Neural crest cell (in vitro differentiated cells): Measurements from ENCODE around the gene NHSL1. TPM values are rescaled to one million over a fixed set of nuclear protein-coding genes. Genes with fewer than 3 reads are reported as not detected.

Source experiments
- DNase-seq: peaks from one replicate; pipeline ENCODE4 v3.0.0; 2021; ENCODE audit warnings: low read depth, mixed read lengths, low spot score
- H3K27ac Mint-ChIP-seq: one replicate; pipeline ENCODE4 v1.8.0; 2021; ENCODE audit warnings: mild to moderate bottlenecking, mixed read lengths; ENCODE audit not compliant: unreplicated experiment
- H3K27me3 Mint-ChIP-seq: 2 replicates; pipeline ENCODE4 v1.8.0; 2021; ENCODE audit warnings: low read depth, mild to moderate bottlenecking, mixed read lengths
- H3K36me3 Mint-ChIP-seq: 2 replicates; pipeline ENCODE4 v1.8.0; 2021; ENCODE audit warnings: low read depth, mild to moderate bottlenecking, mixed read lengths
- H3K4me1 Mint-ChIP-seq: 2 replicates; pipeline ENCODE4 v1.8.0; 2021; ENCODE audit warnings: mixed read lengths
- H3K4me3 Mint-ChIP-seq: one replicate; pipeline ENCODE4 v1.8.0; 2021; ENCODE audit warnings: mild to moderate bottlenecking, mixed read lengths
- H3K9me3 Mint-ChIP-seq: 2 replicates; pipeline ENCODE4 v1.8.0; 2021; ENCODE audit warnings: mixed read lengths
- total RNA-seq: library from RNA; stranded (reverse); gene quantifications from 2 replicates; pipeline ENCODE4 v1.2.1, GENCODE V29; 2021
- TF ChIP-seq, protein P1 (sequence below): fragments of 200-600 bp; sonication (generic); conservative IDR thresholded peaks from 2 replicates; pipeline ENCODE4 v1.5.0; 2021; ENCODE audit warnings: antibody characterized with exemption, mild to moderate bottlenecking

NHSL1 gene
- total RNA-seq, 1 donor from 2014 or later = 54.7 TPM

DNA sequence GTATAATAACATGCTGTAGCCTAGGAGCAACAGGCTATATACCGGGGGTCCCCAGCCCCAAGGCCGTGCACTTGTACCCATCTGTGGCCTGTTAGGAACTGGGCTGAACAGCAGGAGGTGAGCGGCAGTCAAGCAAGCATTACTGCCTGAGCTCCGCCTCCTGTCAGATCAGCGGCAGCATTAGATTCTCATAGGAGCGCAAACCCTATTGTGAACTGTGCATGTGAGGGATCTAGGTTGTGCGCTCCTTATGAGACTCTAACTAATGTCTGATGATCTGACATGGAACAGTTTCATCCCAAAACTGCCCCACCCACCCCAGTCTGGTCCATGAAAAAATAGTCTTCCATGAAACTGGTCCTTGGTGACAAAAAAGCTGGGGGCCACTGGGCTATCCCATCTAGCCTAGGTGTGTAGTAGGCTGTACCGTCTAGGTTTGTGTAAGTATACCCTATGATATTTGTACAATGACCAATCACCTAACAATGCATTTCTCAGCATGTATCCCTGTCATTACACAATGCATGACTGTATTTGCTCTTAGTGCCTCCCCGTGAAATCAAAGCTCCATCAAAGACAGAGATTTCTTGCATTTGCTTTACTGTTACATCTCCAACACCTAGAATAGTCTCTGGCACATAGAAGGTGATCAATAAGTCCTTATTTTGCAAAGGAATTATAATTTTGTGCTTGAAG is 30.8 kb downstream of the NHSL1 start:
- Mint-ChIP-seq H3K27ac (no peak overlapping the region), H3K4me1 (peaks cover 6% of the 10 kb centered on the region), H3K27me3 (no peaks in the 10 kb centered on the region), H3K4me3 (no peak overlapping the region), H3K9me3 (no peaks in the 10 kb centered on the region), H3K36me3 (peaks cover 15% of the 10 kb centered on the region)
- no peak for DNase-seq
- TF ChIP-seq, protein P1, sequence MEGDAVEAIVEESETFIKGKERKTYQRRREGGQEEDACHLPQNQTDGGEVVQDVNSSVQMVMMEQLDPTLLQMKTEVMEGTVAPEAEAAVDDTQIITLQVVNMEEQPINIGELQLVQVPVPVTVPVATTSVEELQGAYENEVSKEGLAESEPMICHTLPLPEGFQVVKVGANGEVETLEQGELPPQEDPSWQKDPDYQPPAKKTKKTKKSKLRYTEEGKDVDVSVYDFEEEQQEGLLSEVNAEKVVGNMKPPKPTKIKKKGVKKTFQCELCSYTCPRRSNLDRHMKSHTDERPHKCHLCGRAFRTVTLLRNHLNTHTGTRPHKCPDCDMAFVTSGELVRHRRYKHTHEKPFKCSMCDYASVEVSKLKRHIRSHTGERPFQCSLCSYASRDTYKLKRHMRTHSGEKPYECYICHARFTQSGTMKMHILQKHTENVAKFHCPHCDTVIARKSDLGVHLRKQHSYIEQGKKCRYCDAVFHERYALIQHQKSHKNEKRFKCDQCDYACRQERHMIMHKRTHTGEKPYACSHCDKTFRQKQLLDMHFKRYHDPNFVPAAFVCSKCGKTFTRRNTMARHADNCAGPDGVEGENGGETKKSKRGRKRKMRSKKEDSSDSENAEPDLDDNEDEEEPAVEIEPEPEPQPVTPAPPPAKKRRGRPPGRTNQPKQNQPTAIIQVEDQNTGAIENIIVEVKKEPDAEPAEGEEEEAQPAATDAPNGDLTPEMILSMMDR = no peak

DNA sequence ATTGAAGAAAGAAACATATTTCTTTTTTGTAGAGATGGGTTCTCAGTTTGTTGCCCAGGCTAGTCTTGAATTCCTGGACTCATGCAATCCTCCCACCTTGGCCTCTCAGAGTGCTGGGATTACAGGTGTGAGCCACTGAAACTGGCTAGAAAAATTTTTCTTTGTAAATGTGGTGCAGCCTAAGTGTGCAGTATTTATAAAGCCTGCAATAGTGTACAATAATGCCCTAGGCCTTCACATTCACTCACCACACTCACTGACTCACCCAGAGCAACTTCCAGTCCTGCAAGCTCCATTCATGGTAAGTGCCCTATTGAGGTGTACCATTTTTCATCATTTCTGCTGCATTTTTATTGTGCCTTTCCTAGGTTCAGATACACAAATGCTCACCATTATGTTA is 31.4 kb downstream of the NHSL1 start:
- Mint-ChIP-seq H3K4me3 (no peak overlapping the region), H3K9me3 (no peaks in the 10 kb centered on the region), H3K4me1 (peaks cover 6% of the 10 kb centered on the region), H3K27me3 (no peaks in the 10 kb centered on the region), H3K36me3 (peaks cover 19% of the 10 kb centered on the region), H3K27ac (no peak overlapping the region)
- DNase-seq = no peak
- TF ChIP-seq, protein P1 = no peak

DNA sequence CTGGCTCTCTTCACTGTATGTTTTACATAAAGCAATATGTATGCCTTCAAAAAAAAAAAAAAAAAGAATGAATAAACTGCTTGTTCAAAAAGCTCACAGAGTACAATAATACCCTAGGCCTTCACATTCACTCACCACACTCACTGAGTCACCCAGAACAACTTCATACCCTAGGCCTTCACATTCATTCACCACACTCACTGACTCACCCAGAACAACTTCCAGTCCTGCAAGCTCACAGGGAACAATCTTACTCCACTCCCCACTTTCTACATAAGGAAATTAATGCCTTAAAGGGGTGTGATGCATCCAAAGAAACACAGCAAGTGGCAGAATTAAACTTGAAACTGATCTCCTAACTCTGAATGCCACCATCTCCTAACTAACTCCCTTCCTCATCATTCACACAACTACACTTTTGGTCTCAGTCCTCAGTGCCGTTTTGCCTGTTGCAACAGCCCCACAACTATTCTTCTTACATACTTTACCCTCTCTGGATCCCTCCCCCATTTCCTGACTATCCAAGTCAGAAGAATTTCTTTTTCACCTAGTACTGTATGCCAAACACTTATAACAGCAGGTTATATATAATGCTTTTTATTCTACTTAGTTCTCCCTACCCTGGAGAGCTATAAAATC is 34.2 kb downstream of the NHSL1 start:
- Mint-ChIP-seq H3K36me3 (peaks cover 41% of the 10 kb centered on the region), H3K27me3 (no peaks in the 10 kb centered on the region), H3K9me3 (no peaks in the 10 kb centered on the region), H3K4me3 (no peak overlapping the region), H3K27ac (peak overlapping the region; percentile 39), H3K4me1 (peaks cover 6% of the 10 kb centered on the region)
- TF ChIP-seq, protein P1 = no peak
- DNase-seq = no peak

DNA sequence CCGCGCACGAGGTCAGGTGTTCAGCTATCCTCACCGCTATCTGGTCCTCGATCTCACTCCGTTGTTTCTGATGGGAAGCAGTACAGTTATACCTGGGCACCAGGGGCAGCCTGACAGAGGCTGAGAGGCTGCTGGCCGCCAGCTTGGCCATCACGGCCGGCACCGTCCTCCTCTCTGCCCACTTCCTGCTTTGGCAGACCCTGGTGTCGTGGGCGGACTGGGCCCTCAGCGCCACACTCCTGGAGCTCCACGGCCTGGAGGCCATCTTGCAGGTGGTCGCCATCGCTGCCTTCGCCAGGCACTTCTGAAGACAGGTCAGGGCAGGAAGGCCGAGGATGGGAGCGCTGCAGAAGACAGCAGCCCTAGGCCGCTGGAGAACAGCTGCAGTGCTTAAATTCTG is 35.2 kb downstream of the NHSL1 start:
- Mint-ChIP-seq H3K36me3 (peaks cover 41% of the 10 kb centered on the region), H3K4me3 (no peak overlapping the region), H3K9me3 (no peaks in the 10 kb centered on the region), H3K4me1 (peaks cover 6% of the 10 kb centered on the region), H3K27ac (no peak overlapping the region), H3K27me3 (no peaks in the 10 kb centered on the region)
- TF ChIP-seq, protein P1 = no peak
- DNase-seq = no peak

DNA sequence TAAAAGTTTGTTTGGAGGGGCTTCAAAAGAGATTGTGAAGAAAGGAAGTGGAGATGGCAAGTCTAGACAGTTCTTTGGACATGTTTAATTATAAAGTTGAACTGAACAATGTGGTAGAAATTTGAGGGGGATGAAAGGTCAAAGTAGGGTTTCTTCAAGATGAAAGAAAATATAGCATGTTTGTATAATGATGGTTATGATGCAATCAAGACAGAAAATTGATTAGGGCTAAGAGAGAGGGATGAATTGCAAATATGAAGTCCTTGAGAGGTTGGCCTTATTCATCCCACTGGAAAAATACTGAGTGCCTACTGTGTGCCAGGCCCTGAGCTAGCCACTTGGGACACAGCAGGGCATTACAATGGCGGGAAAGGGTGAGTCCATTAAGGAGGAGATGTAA is 37.6 kb downstream of the NHSL1 start:
- Mint-ChIP-seq H3K9me3 (peaks cover 2% of the 10 kb centered on the region), H3K27me3 (no peaks in the 10 kb centered on the region), H3K4me1 (peaks cover 6% of the 10 kb centered on the region), H3K27ac (no peak overlapping the region), H3K36me3 (peaks cover 44% of the 10 kb centered on the region), H3K4me3 (no peak overlapping the region)
- no peak for DNase-seq
- TF ChIP-seq, protein P1 = no peak
